GM12878 (cell line): ENCODE results near the gene GRN. TPM values are rescaled to one million over a fixed set of nuclear protein-coding genes. Genes with fewer than 3 reads are reported as not detected.

Source experiments
- ATAC-seq: fragments of 200-7000 bp; cut with Tn5 transposase; 3 replicates; pipeline ENCODE4 v1.9.1; 2020; ENCODE audit warnings: mild to moderate bottlenecking, moderate library complexity
- BruUV-seq: library from RNA; stranded (reverse); fragments of 400-500 nt; replicated peaks from 2 replicates; lab custom pipeline; 2021; lab: Mats Ljungman, UMichigan
- CTCF ChIA-PET: fragments of 300-600 bp; sonication (Branson Sonifier 250); formaldehyde crosslinking; extraction: SDS; loops from one replicate; lab custom pipeline; 2021; ENCODE audit warnings: inconsistent platforms; lab: Yijun Ruan, JAX
- POLR2A ChIA-PET: fragments of 350-600 bp; formaldehyde crosslinking; extraction: SDS; loops from one replicate; lab custom pipeline; 2021; ENCODE audit warnings: inconsistent platforms; lab: Charles Lee
- RAD21 ChIA-PET: fragments of 300-600 bp; sonication (Branson Sonifier 250); formaldehyde crosslinking; loops from one replicate; lab custom pipeline; 2023; ENCODE audit warnings: antibody characterized with exemption; ENCODE audit not compliant: unreplicated experiment; lab: Charles Lee
- SMC1A ChIA-PET: fragments of 300-600 bp; sonication (Branson Sonifier 250); formaldehyde crosslinking; loops from one replicate; lab custom pipeline; 2023; ENCODE audit not compliant: unreplicated experiment, uncharacterized antibody; lab: Charles Lee
- DNase-seq: peaks from one replicate; pipeline ENCODE4 v3.0.0-alpha.2; 2011; ENCODE audit warnings: low read depth, low spot score
- FAIRE-seq: peaks from 3 replicates; lab custom pipeline; 2011; peaks lifted over from hg19 to GRCh38; lab: Jason Lieb, UNC
- H2AFZ ChIP-seq: 2 replicates; pipeline ENCODE4 v1.6.0; 2011; ENCODE audit warnings: low read depth, low read length, control low read depth; ENCODE audit not compliant: control insufficient read depth
- H3K27ac ChIP-seq: 2 replicates; pipeline ENCODE4 v1.5.1; 2011; ENCODE audit warnings: control low read depth; ENCODE audit not compliant: control insufficient read depth, insufficient read depth
- H3K27me3 ChIP-seq, 2 experiments: replicated peaks in 1 of 2; 2 replicates each; pipeline versions ENCODE4 v1.6.0 to v1.6.1; 2011; ENCODE audit warnings: low read length in 1 of 2; ENCODE audit not compliant: control insufficient read depth in 2 of 2, insufficient read depth in 2 of 2
- H3K36me3 ChIP-seq, 2 experiments: 2 replicates each; pipeline ENCODE4 v1.5.1; 2011; ENCODE audit warnings: low read length in 1 of 2; ENCODE audit not compliant: control insufficient read depth in 2 of 2, insufficient read depth in 2 of 2
- H3K4me1 ChIP-seq: 2 replicates; pipeline ENCODE4 v1.6.1; 2011; ENCODE audit warnings: mild to moderate bottlenecking, low read length, moderate library complexity, mixed read lengths; ENCODE audit not compliant: control insufficient read depth, insufficient read depth
- H3K4me2 ChIP-seq: 2 replicates; pipeline ENCODE4 v1.6.0; 2011; ENCODE audit warnings: control low read depth; ENCODE audit not compliant: control insufficient read depth, insufficient read depth
- H3K4me3 ChIP-seq: fragments of 200-600 bp; sonication (generic); 2 replicates; pipeline ENCODE4 v1.5.1; 2016
- H3K79me2 ChIP-seq: 2 replicates; pipeline ENCODE4 v1.6.0; 2011; ENCODE audit warnings: low read length; ENCODE audit not compliant: control insufficient read depth, insufficient read depth
- H3K9ac ChIP-seq: 2 replicates; pipeline ENCODE4 v1.8.0; 2011; ENCODE audit warnings: low read length, control low read depth, mixed read lengths; ENCODE audit not compliant: control insufficient read depth, insufficient read depth
- H3K9me3 ChIP-seq: replicated peaks from 3 replicates; pipeline ENCODE4 v1.5.1; 2011; ENCODE audit warnings: mild to moderate bottlenecking, low read length; ENCODE audit not compliant: control insufficient read depth, insufficient read depth
- H4K20me1 ChIP-seq: 2 replicates; pipeline ENCODE4 v1.6.0; 2011; ENCODE audit not compliant: control insufficient read depth, insufficient read depth
- DPF2 ChIP-seq: fragments of 450-650 bp; IDR thresholded peaks from 2 replicates; pipeline ENCODE4 v1.6.1; 2017; ENCODE audit warnings: mild to moderate bottlenecking
- EGR1 ChIP-seq, 2 experiments: IDR thresholded peaks; 1 replicate in 1 of 2; 2 replicates in 1 of 2; pipeline ENCODE4 v1.6.1; 2011 to 2012; ENCODE audit warnings: low read depth in 2 of 2, low read length in 2 of 2, borderline replicate concordance in 1 of 2, mild to moderate bottlenecking in 1 of 2, moderate library complexity in 1 of 2
- ETV6 ChIP-seq, 2 experiments: fragments of 450-650 bp in 1 of 2; IDR thresholded peaks in 1 of 2; conservative IDR thresholded peaks in 1 of 2; 2 replicates each; pipeline ENCODE4 v1.6.1; 2014; ENCODE audit warnings: antibody characterized with exemption in 1 of 2, borderline replicate concordance in 1 of 2, low read depth in 1 of 2, mild to moderate bottlenecking in 1 of 2, moderate library complexity in 1 of 2
- GABPA ChIP-seq: IDR thresholded peaks from 2 replicates; pipeline ENCODE4 v1.6.1; 2014; ENCODE audit warnings: antibody characterized with exemption, low read depth, mild to moderate bottlenecking, inconsistent platforms
- JUNB ChIP-seq: IDR thresholded peaks from 2 replicates; pipeline ENCODE4 v1.6.1; 2016; ENCODE audit warnings: antibody characterized with exemption, mild to moderate bottlenecking
- NFYB ChIP-seq: IDR thresholded peaks from 2 replicates; pipeline ENCODE4 v1.6.1; 2011; ENCODE audit warnings: low read depth, mild to moderate bottlenecking, low read length, improper control_type of control experiment, moderate library complexity; ENCODE audit not compliant: insufficient read depth
- NR2C2 ChIP-seq: IDR thresholded peaks from 2 replicates; pipeline ENCODE4 v1.6.1; 2011; ENCODE audit warnings: borderline replicate concordance, low read depth; ENCODE audit not compliant: control insufficient read depth, insufficient read length
- RUNX3 ChIP-seq: IDR thresholded peaks from 2 replicates; pipeline ENCODE4 v1.6.1; 2012; ENCODE audit warnings: low read length, inconsistent platforms
- SMAD1 ChIP-seq: fragments of 450-650 bp; IDR thresholded peaks from 2 replicates; pipeline ENCODE4 v1.6.1; 2018; ENCODE audit warnings: mild to moderate bottlenecking, low read depth; ENCODE audit not compliant: partially characterized antibody
- SREBF1 ChIP-seq: IDR thresholded peaks from 2 replicates; pipeline ENCODE4 v1.6.1; 2012; ENCODE audit warnings: mild to moderate bottlenecking, low read length
- TBL1XR1 ChIP-seq: IDR thresholded peaks from 2 replicates; pipeline ENCODE4 v1.6.1; 2012; ENCODE audit warnings: low read depth, low read length, improper control_type of control experiment
- TCF3 ChIP-seq: IDR thresholded peaks from 2 replicates; pipeline ENCODE4 v1.6.1; 2012; ENCODE audit warnings: low read depth, mild to moderate bottlenecking, low read length, borderline replicate concordance; ENCODE audit not compliant: insufficient read depth
- whole genome bisulfite sequencing: methylation state at CpG from one replicate; pipeline ENCODE4 v1.1.6; 2016; ENCODE audit warnings: low lambda C conversion rate; ENCODE audit not compliant: insufficient replicate concordance, insufficient coverage; ENCODE audit errors: missing lambda C conversion rate; 5-methylcytosine and 5-hydroxymethylcytosine counted together
- in situ Hi-C: fragments of 300-500 bp; cut with MboI; formaldehyde crosslinking; loops from 9 replicates; pipeline ENCODE4 v1.14.3; 2018; ENCODE audit warnings: mixed read lengths
- intact Hi-C: fragments of 100-400 bp; cut with micrococcal nuclease; formaldehyde crosslinking; loops from one replicate; pipeline ENCODE4 v1.14.2; 2022; ENCODE audit not compliant: unreplicated experiment
- polyA plus RNA-seq, 11 experiments: library from polyadenylated mRNA; depleted of rRNA in 4 of 11; unstranded in 6 of 11; stranded (reverse) in 5 of 11; fragments of >200 nt; fragmentation: Nextera tagmentation in 4 of 11; fragmentation: Illumina TruSeq in 1 of 11; extraction: Ambion mirVana in 4 of 11; extraction: Trizol in 1 of 11; gene quantifications; 1 replicate in 1 of 11; 2 replicates in 10 of 11; pipeline versions ENCODE4 v1.2.1 to v1.2.3, GENCODE V29; 2011 to 2016; ENCODE audit warnings: inconsistent platforms in 2 of 11, missing spikeins in 2 of 11, low read depth in 1 of 11
- total RNA-seq, 4 experiments: library from RNA; depleted of rRNA in 3 of 4; stranded (reverse); fragments of >200 nt in 3 of 4; fragmentation: Illumina TruSeq in 1 of 4; extraction: Trizol in 1 of 4; gene quantifications; 2 replicates each; pipeline versions ENCODE4 v1.2.1 to v1.2.3, GENCODE V29; 2013 to 2021
- TF ChIP-seq, protein P1 (sequence below): IDR thresholded peaks from 2 replicates; pipeline ENCODE4 v1.6.1; 2012; ENCODE audit warnings: low read depth, low read length, improper control_type of control experiment
- TF ChIP-seq, protein P2 (sequence below), 3 experiments: IDR thresholded peaks in 2 of 3; conservative IDR thresholded peaks in 1 of 3; 2 replicates each; pipeline ENCODE4 v1.5.1; 2011; ENCODE audit warnings: low read depth in 3 of 3, low read length in 3 of 3, mild to moderate bottlenecking in 3 of 3, control low read depth in 2 of 3, moderate library complexity in 2 of 3, inconsistent platforms in 1 of 3, mixed read lengths in 1 of 3; ENCODE audit not compliant: control insufficient read depth in 2 of 3, insufficient read depth in 1 of 3; ENCODE audit errors: extremely low read depth in 1 of 3
- TF ChIP-seq, protein P3 (sequence below): fragments of 450-650 bp; IDR thresholded peaks from 2 replicates; pipeline ENCODE4 v1.6.1; 2016; ENCODE audit warnings: mild to moderate bottlenecking, moderate library complexity, borderline replicate concordance

The GRN gene
- total and polyA plus RNA-seq, 10 of the 15 experiments (the other 5 are each of a cell fraction or from before 2014, with no cell fraction given), result 22.3 to 389 (median 139) TPM

DNA sequence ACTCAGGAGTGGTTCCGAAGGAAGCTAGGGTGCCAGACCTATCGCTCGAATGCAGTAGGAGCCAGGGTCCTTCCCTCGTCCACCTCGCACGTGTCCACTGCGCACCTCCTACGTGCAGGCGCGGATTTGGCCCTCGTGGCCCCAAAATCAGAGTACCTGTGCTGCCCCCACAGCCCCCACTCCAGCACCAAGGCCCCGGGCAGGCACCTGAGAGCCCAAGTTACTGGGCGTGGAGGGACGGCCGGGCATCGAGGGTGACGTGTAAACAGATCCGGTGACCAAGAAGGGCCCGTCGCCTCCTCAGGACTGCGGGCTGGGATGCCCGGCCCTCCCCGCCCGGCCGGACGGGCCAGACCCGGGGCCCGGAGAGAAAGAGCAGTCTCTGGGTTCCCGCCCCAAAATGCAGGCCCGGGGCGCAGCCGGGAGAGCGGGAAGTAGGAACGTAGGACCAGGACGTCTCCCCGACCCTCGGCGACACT, 21.0 kb upstream of the GRN start:
- Histone ChIP-seq H3K27ac (peak overlapping the region; percentile 81), H2AFZ (peak overlapping the region; percentile 71), H3K36me3 (peaks cover 8 to 19% of the 10 kb centered on the region in 2 experiments; a peak in 3 of 4 replicates), H3K4me2 (peak overlapping the region; percentile 91), H3K9ac (peak overlapping the region; percentile 90), H3K4me1 (peaks cover 8% of the 10 kb centered on the region), H3K4me3 (peak overlapping the region; percentile 92), H3K9me3 (no peaks in the 10 kb centered on the region), H4K20me1 (no peaks in the 10 kb centered on the region), H3K27me3 (no peaks in the 10 kb centered on the region), H3K79me2 (peaks cover 26% of the 10 kb centered on the region)
- ATAC-seq, result peak; percentile 1; the same call in 1 of the 3 replicates
- in situ Hi-C loops, result no loop called here
- CTCF ChIA-PET, result interaction anchor here (1.0 to 3.8 kb wide), 5 partner anchors 21 to 114 kb away, joined by 3 to 46 read pairs (median 7); partner anchors contain the start of gene GRN
- POLR2A ChIA-PET, result interaction anchor here (0.6 to 2.6 kb wide), 5 partner anchors 14 to 150 kb away, joined by 3 to 10 read pairs (median 4); no protein-coding TSS in a partner anchor
- RAD21 ChIA-PET, result interaction anchor here (1.0 to 3.6 kb wide), 5 partner anchors 24 to 200 kb away, joined by 3 to 40 read pairs (median 4); partner anchors contain the start of gene HDAC5
- SMC1A ChIA-PET, result interaction anchor here (1.0 to 2.1 kb wide), 3 partner anchors 22 to 120 kb away, joined by 3 to 8 read pairs (median 7); no protein-coding TSS in a partner anchor
- FAIRE-seq, result no peak
- intact Hi-C loops, result no loop called here
- 5% methylated on average over 32 of the region's 38 CpGs for WGBS
- no peak for DNase-seq
- BruUV-seq, result no TSS peak
- no peak for TF ChIP-seq NR2C2
- no peak for TF ChIP-seq DPF2
- no peak for TF ChIP-seq GABPA
- no peak for TF ChIP-seq RUNX3
- TF ChIP-seq JUNB, result no peak
- TF ChIP-seq NFYB, result no peak
- TF ChIP-seq SMAD1, result no peak
- TF ChIP-seq, protein P1, sequence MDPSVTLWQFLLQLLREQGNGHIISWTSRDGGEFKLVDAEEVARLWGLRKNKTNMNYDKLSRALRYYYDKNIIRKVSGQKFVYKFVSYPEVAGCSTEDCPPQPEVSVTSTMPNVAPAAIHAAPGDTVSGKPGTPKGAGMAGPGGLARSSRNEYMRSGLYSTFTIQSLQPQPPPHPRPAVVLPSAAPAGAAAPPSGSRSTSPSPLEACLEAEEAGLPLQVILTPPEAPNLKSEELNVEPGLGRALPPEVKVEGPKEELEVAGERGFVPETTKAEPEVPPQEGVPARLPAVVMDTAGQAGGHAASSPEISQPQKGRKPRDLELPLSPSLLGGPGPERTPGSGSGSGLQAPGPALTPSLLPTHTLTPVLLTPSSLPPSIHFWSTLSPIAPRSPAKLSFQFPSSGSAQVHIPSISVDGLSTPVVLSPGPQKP, result no peak
- no peak for TF ChIP-seq TCF3
- TF ChIP-seq ETV6 (conservative IDR thresholded peaks at IDR 0.05 in 1 of 2, IDR thresholded peaks at IDR 0.05 in 1 of 2; ENCODE audit: borderline replicate concordance in 1 of 2, low read depth in 1 of 2), result no peak
- TF ChIP-seq, protein P2, sequence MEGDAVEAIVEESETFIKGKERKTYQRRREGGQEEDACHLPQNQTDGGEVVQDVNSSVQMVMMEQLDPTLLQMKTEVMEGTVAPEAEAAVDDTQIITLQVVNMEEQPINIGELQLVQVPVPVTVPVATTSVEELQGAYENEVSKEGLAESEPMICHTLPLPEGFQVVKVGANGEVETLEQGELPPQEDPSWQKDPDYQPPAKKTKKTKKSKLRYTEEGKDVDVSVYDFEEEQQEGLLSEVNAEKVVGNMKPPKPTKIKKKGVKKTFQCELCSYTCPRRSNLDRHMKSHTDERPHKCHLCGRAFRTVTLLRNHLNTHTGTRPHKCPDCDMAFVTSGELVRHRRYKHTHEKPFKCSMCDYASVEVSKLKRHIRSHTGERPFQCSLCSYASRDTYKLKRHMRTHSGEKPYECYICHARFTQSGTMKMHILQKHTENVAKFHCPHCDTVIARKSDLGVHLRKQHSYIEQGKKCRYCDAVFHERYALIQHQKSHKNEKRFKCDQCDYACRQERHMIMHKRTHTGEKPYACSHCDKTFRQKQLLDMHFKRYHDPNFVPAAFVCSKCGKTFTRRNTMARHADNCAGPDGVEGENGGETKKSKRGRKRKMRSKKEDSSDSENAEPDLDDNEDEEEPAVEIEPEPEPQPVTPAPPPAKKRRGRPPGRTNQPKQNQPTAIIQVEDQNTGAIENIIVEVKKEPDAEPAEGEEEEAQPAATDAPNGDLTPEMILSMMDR (IDR thresholded peaks at IDR 0.05 in 2 of 3, conservative IDR thresholded peaks at IDR 0.05 in 1 of 3; ENCODE audit: control insufficient read depth in 2 of 3, extremely low read depth in 1 of 3, insufficient read depth in 1 of 3, low read depth in 3 of 3, low read length in 3 of 3), result no peak
- no peak for TF ChIP-seq SREBF1
- no peak for TF ChIP-seq EGR1 (IDR thresholded peaks at IDR 0.05; ENCODE audit: borderline replicate concordance in 1 of 2, low read depth in 2 of 2, low read length in 2 of 2)
- TF ChIP-seq TBL1XR1, result no peak
- TF ChIP-seq, protein P3, sequence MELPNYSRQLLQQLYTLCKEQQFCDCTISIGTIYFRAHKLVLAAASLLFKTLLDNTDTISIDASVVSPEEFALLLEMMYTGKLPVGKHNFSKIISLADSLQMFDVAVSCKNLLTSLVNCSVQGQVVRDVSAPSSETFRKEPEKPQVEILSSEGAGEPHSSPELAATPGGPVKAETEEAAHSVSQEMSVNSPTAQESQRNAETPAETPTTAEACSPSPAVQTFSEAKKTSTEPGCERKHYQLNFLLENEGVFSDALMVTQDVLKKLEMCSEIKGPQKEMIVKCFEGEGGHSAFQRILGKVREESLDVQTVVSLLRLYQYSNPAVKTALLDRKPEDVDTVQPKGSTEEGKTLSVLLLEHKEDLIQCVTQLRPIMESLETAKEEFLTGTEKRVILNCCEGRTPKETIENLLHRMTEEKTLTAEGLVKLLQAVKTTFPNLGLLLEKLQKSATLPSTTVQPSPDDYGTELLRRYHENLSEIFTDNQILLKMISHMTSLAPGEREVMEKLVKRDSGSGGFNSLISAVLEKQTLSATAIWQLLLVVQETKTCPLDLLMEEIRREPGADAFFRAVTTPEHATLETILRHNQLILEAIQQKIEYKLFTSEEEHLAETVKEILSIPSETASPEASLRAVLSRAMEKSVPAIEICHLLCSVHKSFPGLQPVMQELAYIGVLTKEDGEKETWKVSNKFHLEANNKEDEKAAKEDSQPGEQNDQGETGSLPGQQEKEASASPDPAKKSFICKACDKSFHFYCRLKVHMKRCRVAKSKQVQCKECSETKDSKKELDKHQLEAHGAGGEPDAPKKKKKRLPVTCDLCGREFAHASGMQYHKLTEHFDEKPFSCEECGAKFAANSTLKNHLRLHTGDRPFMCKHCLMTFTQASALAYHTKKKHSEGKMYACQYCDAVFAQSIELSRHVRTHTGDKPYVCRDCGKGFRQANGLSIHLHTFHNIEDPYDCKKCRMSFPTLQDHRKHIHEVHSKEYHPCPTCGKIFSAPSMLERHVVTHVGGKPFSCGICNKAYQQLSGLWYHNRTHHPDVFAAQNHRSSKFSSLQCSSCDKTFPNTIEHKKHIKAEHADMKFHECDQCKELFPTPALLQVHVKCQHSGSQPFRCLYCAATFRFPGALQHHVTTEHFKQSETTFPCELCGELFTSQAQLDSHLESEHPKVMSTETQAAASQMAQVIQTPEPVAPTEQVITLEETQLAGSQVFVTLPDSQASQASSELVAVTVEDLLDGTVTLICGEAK, result no peak
